Keratinocyte (primary cell): Measurements from ENCODE around the gene LSM12. TPM values are rescaled to one million over a fixed set of nuclear protein-coding genes. Genes with fewer than 3 reads are reported as not detected.

Experiments used
- DNase-seq: peaks from one replicate; pipeline ENCODE4 v3.0.0-alpha.2; 2011; ENCODE audit warnings: low read depth, missing footprints, low spot score
- FAIRE-seq: peaks from 2 replicates; lab custom pipeline; 2011; peaks lifted over from hg19 to GRCh38; lab: Jason Lieb, UNC
- H2AFZ ChIP-seq: 2 replicates; pipeline ENCODE4 v1.6.0; 2012; ENCODE audit warnings: low read length, control low read depth, inconsistent platforms; ENCODE audit not compliant: control insufficient read depth
- H3K27ac ChIP-seq: 2 replicates; pipeline ENCODE4 v1.5.1; 2011; ENCODE audit warnings: low read length; ENCODE audit not compliant: control insufficient read depth, insufficient read depth
- H3K27me3 ChIP-seq: 3 replicates; pipeline ENCODE4 v1.6.0; 2011; ENCODE audit warnings: low read length; ENCODE audit not compliant: control insufficient read depth, insufficient read depth; ENCODE audit errors: extremely low read depth
- H3K36me3 ChIP-seq, 2 experiments: 2 replicates in 1 of 2; 3 replicates in 1 of 2; pipeline ENCODE4 v1.5.1; 2011; ENCODE audit warnings: low read length in 2 of 2, mild to moderate bottlenecking in 1 of 2; ENCODE audit not compliant: control insufficient read depth in 2 of 2, insufficient read depth in 2 of 2; ENCODE audit errors: extremely low read depth in 1 of 2
- H3K4me1 ChIP-seq: 3 replicates; pipeline ENCODE4 v1.5.1; 2011; ENCODE audit warnings: low read length; ENCODE audit not compliant: control insufficient read depth, insufficient read depth; ENCODE audit errors: extremely low read depth
- H3K4me2 ChIP-seq: 3 replicates; pipeline ENCODE4 v1.6.0; 2011; ENCODE audit warnings: low read depth, low read length; ENCODE audit not compliant: control insufficient read depth, insufficient read depth; ENCODE audit errors: extremely low read depth
- H3K4me3 ChIP-seq, 3 experiments: fragments of 200-600 bp in 1 of 3; sonication (generic) in 1 of 3; 2 replicates in 2 of 3; 3 replicates in 1 of 3; pipeline ENCODE4 v1.5.1; 2011 to 2016; ENCODE audit warnings: low read length in 3 of 3, mild to moderate bottlenecking in 3 of 3, control low read depth in 2 of 3, inconsistent platforms in 1 of 3, low read depth in 1 of 3, mixed read lengths in 1 of 3, mixed run types in 1 of 3, moderate library complexity in 1 of 3; ENCODE audit not compliant: control insufficient read depth in 2 of 3, insufficient read depth in 2 of 3; ENCODE audit errors: extremely low read depth in 1 of 3
- H3K79me2 ChIP-seq: 2 replicates; pipeline ENCODE4 v1.6.0; 2012; ENCODE audit warnings: low read length; ENCODE audit not compliant: control insufficient read depth, insufficient read depth
- H3K9ac ChIP-seq: 3 replicates; pipeline ENCODE4 v1.6.0; 2011; ENCODE audit warnings: low read length; ENCODE audit not compliant: control insufficient read depth, insufficient read depth; ENCODE audit errors: extremely low read depth
- H3K9me1 ChIP-seq: 3 replicates; pipeline ENCODE4 v1.6.0; 2011; ENCODE audit warnings: low read length; ENCODE audit not compliant: control insufficient read depth, insufficient read depth; ENCODE audit errors: extremely low read depth
- H3K9me3 ChIP-seq: 2 replicates; pipeline ENCODE4 v1.5.1; 2012; ENCODE audit warnings: low read depth, low read length; ENCODE audit not compliant: control insufficient read depth
- H4K20me1 ChIP-seq: 3 replicates; pipeline ENCODE4 v1.6.0; 2011; ENCODE audit warnings: low read length; ENCODE audit not compliant: control insufficient read depth, insufficient read depth; ENCODE audit errors: extremely low read depth
- EZH2 ChIP-seq: IDR thresholded peaks from one replicate; pipeline ENCODE4 v1.6.1; 2012; ENCODE audit warnings: inconsistent platforms, mild to moderate bottlenecking, low read length, moderate library complexity
- dilution Hi-C: fragments of 300-500 bp; cut with MboI; formaldehyde crosslinking; loops from one replicate; pipeline ENCODE4 v1.7.0; 2020; ENCODE audit warnings: low sequenced_read_pairs; ENCODE audit not compliant: extremely low pct_ligation_motif_present
- polyA plus RNA-seq, 5 experiments: library from polyadenylated mRNA; depleted of rRNA in 3 of 5; stranded (reverse) in 3 of 5; stranded (forward) in 1 of 5; unstranded in 1 of 5; fragments of >200 nt; gene quantifications; 1 replicate in 1 of 5; 2 replicates in 3 of 5; 3 replicates in 1 of 5; pipeline versions ENCODE4 v1.2.1 to v1.2.3, GENCODE V29; 2011 to 2012; ENCODE audit warnings: missing spikeins in 2 of 5, low read depth in 1 of 5, low replicate concordance in 1 of 5
- TF ChIP-seq, protein P1 (sequence below), 3 experiments: IDR thresholded peaks in 1 of 3; conservative IDR thresholded peaks in 1 of 3; optimal IDR thresholded peaks in 1 of 3; 2 replicates in 2 of 3; 3 replicates in 1 of 3; pipeline versions ENCODE3 to v1.5.1; 2011; ENCODE audit warnings: low read length in 3 of 3, mild to moderate bottlenecking in 3 of 3, moderate library complexity in 2 of 3, control low read depth in 1 of 3, inconsistent platforms in 1 of 3; ENCODE audit not compliant: insufficient read depth in 2 of 3; ENCODE audit errors: extremely low read depth in 1 of 3

The LSM12 gene
- polyA plus RNA-seq, 1 donor (not counting 4 experiments of a cell fraction or from before 2014, with no cell fraction given): 49.5 TPM

GRCh38 chr17:44033861-44034408 is 32.5 kb downstream of the LSM12 start:
- H3K9me1 ChIP-seq: peaks cover 1% of the 10 kb centered on the region
- peaks cover 20 to 28% of the 10 kb centered on the region in 2 experiments for H3K36me3 ChIP-seq
- no peaks in the 10 kb centered on the region for H3K27me3 ChIP-seq
- no peak for FAIRE-seq
- no peaks in the 10 kb centered on the region for H4K20me1 ChIP-seq
- H3K27ac ChIP-seq: no peak overlapping the region
- no peak overlapping the region for H3K4me3 ChIP-seq
- H2AFZ ChIP-seq: no peak overlapping the region
- no peaks in the 10 kb centered on the region for H3K9me3 ChIP-seq
- H3K9ac ChIP-seq: no peak overlapping the region
- H3K79me2 ChIP-seq: peaks cover 5% of the 10 kb centered on the region
- no peak for DNase-seq
- dilution Hi-C loops: no loop called here
- TF ChIP-seq, protein P1, sequence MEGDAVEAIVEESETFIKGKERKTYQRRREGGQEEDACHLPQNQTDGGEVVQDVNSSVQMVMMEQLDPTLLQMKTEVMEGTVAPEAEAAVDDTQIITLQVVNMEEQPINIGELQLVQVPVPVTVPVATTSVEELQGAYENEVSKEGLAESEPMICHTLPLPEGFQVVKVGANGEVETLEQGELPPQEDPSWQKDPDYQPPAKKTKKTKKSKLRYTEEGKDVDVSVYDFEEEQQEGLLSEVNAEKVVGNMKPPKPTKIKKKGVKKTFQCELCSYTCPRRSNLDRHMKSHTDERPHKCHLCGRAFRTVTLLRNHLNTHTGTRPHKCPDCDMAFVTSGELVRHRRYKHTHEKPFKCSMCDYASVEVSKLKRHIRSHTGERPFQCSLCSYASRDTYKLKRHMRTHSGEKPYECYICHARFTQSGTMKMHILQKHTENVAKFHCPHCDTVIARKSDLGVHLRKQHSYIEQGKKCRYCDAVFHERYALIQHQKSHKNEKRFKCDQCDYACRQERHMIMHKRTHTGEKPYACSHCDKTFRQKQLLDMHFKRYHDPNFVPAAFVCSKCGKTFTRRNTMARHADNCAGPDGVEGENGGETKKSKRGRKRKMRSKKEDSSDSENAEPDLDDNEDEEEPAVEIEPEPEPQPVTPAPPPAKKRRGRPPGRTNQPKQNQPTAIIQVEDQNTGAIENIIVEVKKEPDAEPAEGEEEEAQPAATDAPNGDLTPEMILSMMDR (optimal IDR thresholded peaks at IDR 0.05 in 1 of 3, IDR thresholded peaks at IDR 0.05 in 1 of 3, conservative IDR thresholded peaks at IDR 0.05 in 1 of 3; ENCODE audit: extremely low read depth in 1 of 3, insufficient read depth in 2 of 3, low read length in 3 of 3): no peak
- no peak for TF ChIP-seq EZH2
- no peak overlapping the region for H3K4me2 ChIP-seq
- no peaks in the 10 kb centered on the region for H3K4me1 ChIP-seq

- H3K4me2 ChIP-seq: no peak overlapping the region
- TF ChIP-seq, protein P1 (optimal IDR thresholded peaks at IDR 0.05 in 1 of 3, IDR thresholded peaks at IDR 0.05 in 1 of 3, conservative IDR thresholded peaks at IDR 0.05 in 1 of 3; ENCODE audit: extremely low read depth in 1 of 3, insufficient read depth in 2 of 3, low read length in 3 of 3): no peak
- TF ChIP-seq EZH2: no peak
- no peak overlapping the region for H3K4me3 ChIP-seq
- no peaks in the 10 kb centered on the region for H3K4me1 ChIP-seq
- H2AFZ ChIP-seq: no peak overlapping the region
- no peak for DNase-seq
- no peak for FAIRE-seq
- peaks cover 18 to 22% of the 10 kb centered on the region in 2 experiments for H3K36me3 ChIP-seq
- no peaks in the 10 kb centered on the region for H3K9me3 ChIP-seq
- H3K9me1 ChIP-seq: no peaks in the 10 kb centered on the region
- H3K27ac ChIP-seq: no peak overlapping the region
- no peaks in the 10 kb centered on the region for H3K27me3 ChIP-seq
- H3K9ac ChIP-seq: no peak overlapping the region
- H4K20me1 ChIP-seq: no peaks in the 10 kb centered on the region
- no peaks in the 10 kb centered on the region for H3K79me2 ChIP-seq
- dilution Hi-C loops: no loop called here
These were observed 36.0 kb downstream of the LSM12 start for GRCh38 chr17:44030482-44030881.
